Skeletal muscle tissue (tissue), 4 donors: ENCODE results near the gene SCN4A. TPM values are rescaled to one million over a fixed set of nuclear protein-coding genes. Genes with fewer than 3 reads are reported as not detected.
A peak's percentile ranks its signal among the peaks of the same experiment; 100 is the strongest.

Experiments used
- H3K27ac ChIP-seq: one replicate; pipeline ENCODE4 v1.7.0; 2013; ENCODE audit warnings: mild to moderate bottlenecking, low read depth, low read length, inconsistent platforms
- H3K27me3 ChIP-seq, 3 donors: one replicate each; pipeline ENCODE4 v1.7.0; 2013; ENCODE audit warnings: low read length in 3 of 3; ENCODE audit not compliant: control insufficient read depth in 3 of 3, insufficient read depth in 3 of 3
- H3K36me3 ChIP-seq, 3 donors: one replicate each; pipeline ENCODE4 v1.7.0; 2013; ENCODE audit warnings: low read length in 3 of 3; ENCODE audit not compliant: control insufficient read depth in 3 of 3, insufficient read depth in 3 of 3
- H3K4me1 ChIP-seq, 3 donors: one replicate each; pipeline ENCODE4 v1.7.0; 2013; ENCODE audit warnings: low read length in 3 of 3, mild to moderate bottlenecking in 3 of 3; ENCODE audit not compliant: control insufficient read depth in 3 of 3, insufficient read depth in 3 of 3
- H3K4me3 ChIP-seq, 3 donors: one replicate each; pipeline ENCODE4 v1.7.0; 2013; ENCODE audit warnings: low read length in 3 of 3
- H3K9ac ChIP-seq, 3 donors: one replicate each; pipeline ENCODE4 v1.7.0; 2013; ENCODE audit warnings: low read length in 3 of 3, mild to moderate bottlenecking in 3 of 3, moderate library complexity in 2 of 3, low read depth in 1 of 3
- H3K9me3 ChIP-seq, 3 donors: one replicate each; pipeline ENCODE4 v1.7.0; 2013; ENCODE audit warnings: low read length in 3 of 3; ENCODE audit not compliant: control insufficient read depth in 3 of 3
- total RNA-seq: library from RNA; depleted of rRNA; stranded (reverse); fragments of >200 nt; gene quantifications from one replicate; pipeline ENCODE4 v1.2.3, GENCODE V29; 2014
- donor health status: Osteomylitis.

SCN4A gene
- total RNA-seq, 1 donor from 2014 or later = 32.9 TPM

DNA sequence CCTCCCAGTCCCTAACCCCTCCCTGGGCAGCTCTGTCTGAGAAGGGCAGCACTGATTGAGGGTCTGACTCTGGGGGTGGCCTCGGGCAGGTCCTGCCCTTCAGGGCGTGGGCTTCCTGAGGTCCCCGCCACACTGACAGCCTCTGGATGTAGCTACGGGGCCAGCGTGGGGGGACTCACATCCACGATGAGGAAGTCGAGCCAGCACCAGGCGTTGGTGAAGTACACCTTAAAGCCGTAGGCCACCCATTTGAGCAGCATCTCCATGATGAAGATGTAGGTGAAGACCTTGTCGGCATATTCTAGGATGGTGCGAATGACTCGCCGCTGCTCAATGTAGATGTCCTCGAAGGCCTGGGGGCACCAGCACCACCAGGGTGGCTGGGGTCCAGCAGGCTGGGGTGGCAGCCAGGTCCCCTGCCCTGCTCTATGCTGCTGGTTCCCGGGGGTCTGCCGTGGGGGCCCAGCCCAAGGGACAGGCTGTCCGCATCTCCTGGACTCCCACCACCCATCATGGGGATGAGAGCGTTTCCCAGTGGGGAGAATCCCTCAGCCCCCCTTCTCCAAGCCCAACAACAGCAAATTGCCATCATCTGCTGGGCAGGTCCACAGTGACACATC, 24.9 kb downstream of the SCN4A start:
- peak overlapping the region; percentile 81 for H3K27ac ChIP-seq
- peaks cover 23 to 46% (median 45%) of the 10 kb centered on the region in 3 donors for H3K36me3 ChIP-seq
- no peaks in the 10 kb centered on the region for H3K27me3 ChIP-seq
- H3K4me3 ChIP-seq = no peak overlapping the region
- H3K9ac ChIP-seq = peak overlapping the region in 1 of 3 donors; percentile 33
- no peaks in the 10 kb centered on the region for H3K9me3 ChIP-seq
- peaks cover 50 to 84% (median 59%) of the 10 kb centered on the region in 3 donors for H3K4me1 ChIP-seq

DNA sequence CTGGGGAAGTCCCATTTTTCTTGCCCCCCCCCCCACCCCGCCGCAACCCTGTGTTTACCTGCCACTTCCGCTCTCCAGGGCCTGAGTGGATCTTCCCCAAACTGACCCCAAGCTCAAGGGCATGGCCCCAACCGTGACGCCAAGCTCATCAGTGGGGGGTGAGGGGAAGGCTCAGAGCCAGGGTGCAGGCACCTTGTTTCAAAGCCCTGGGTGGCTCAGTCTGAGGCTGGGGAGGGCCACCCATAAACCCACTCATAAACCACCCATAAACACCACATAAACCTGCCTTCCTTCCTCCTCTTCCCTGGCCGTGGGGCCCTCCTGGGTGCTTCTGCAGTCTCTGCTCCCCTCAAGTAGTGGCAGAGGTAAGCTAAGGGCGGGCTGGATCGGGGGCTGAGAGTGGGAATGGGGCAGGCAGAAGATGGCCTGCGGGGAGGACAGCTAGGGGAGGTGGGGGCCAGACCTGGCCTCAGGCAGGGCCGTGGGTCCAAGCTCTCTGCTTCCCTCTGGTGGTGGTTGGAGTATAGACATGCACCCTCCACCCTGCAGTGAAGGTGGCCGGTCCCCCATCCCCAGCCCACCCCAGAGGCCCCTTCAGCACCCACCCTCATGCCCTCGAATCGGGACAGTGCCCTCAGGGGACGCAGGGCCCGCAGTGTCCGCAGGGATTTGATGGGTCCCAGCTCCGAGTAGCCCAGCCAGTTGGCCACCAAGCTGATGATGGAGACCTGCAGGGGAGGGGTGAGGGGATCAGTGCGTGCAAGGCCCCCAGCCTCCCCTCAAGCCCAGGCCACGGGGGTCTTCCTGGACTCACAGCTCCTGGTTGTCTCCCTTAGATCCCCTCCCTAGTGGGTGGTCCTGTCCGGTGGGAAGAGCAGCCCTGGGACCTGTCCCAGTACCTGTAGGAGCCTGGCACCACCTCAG, 26.0 kb downstream of the SCN4A start:
- peak overlapping the region in 1 of 3 donors; percentile 64 for H3K9ac ChIP-seq
- peak overlapping the region in 1 of 3 donors; percentile 6 for H3K4me3 ChIP-seq
- H3K27me3 ChIP-seq = no peaks in the 10 kb centered on the region
- no peaks in the 10 kb centered on the region for H3K9me3 ChIP-seq
- peaks cover 32 to 56% (median 55%) of the 10 kb centered on the region in 3 donors for H3K36me3 ChIP-seq
- H3K4me1 ChIP-seq = peaks cover 48 to 72% (median 53%) of the 10 kb centered on the region in 3 donors
- H3K27ac ChIP-seq = no peak overlapping the region

DNA sequence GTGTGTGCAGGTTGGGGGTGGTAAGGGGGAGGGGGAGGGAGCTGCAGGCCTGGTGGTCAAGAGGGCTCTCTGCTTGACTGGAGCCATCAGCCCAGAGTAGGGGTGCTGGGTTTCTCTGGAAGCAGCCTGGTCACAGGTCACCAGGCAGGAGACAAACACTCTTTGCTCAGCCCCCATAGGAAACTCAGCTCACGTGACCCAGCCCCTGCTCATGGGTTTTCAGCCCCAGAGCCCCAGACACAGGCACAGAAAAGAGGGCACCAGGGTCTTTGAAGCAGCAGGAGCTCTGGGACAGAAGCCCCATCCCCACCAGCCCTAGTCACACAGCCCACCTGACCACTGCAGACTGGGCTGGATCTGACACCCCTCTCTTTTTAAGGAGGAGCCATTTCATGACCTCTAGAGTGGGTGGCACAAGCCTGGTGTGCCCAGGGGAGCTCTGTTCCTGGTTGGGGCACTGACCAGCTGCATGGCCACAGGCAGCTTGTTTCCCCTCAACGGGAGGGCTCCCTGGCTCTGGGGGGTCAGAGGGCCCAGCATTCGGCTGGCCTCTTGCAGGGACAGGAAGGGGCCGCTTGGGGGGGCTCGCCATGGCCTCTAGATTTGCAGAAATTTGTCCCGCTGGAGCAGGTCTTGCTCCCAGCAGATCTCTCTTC, 26.8 kb downstream of the SCN4A start:
- Histone ChIP-seq H3K36me3 (peaks cover 36 to 61% (median 58%) of the 10 kb centered on the region in 3 donors), H3K27me3 (no peaks in the 10 kb centered on the region), H3K4me3 (no peak overlapping the region), H3K9me3 (no peaks in the 10 kb centered on the region), H3K27ac (no peak overlapping the region), H3K4me1 (peaks cover 46 to 64% (median 49%) of the 10 kb centered on the region in 3 donors), H3K9ac (peak overlapping the region in 2 of 3 donors; percentile 10 to 57)

DNA sequence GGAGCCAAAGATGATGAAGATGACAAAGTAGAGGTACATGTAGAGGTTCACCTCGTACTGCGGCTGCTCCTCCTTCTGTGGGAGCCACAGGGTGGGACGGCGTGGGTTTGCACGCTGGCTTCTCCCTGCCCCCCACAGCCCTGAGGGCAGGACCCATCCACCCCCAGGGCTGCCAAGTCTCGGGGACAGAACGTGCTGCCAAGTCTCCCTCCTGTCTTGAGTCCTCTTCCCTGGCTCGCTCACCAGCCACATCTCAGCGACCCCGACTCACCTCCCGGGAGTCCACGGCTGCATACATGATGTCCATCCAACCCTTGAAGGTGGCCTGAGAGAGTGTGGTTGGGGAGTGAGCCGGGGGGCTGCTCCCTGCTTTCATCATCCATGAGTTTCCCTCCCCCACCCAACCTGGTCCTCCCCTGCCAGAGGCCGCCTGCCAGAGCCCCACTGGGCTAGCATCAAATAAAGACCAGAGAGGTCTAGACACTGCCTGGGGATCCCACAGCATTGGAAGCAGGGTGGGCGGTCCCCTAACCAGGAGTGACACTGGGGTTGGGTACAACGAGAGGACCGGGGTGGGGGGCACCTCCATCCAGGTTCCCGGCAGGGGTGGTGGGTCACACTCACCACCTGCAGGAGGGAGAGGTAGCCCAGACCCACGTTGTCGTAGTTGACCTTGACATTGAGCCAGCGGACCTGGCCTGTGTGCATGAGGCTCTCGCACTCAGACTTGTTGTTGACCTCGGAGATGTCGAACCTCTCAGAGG, 27.8 kb downstream of the SCN4A start:
- H3K27ac ChIP-seq = peak overlapping the region; percentile 25

DNA sequence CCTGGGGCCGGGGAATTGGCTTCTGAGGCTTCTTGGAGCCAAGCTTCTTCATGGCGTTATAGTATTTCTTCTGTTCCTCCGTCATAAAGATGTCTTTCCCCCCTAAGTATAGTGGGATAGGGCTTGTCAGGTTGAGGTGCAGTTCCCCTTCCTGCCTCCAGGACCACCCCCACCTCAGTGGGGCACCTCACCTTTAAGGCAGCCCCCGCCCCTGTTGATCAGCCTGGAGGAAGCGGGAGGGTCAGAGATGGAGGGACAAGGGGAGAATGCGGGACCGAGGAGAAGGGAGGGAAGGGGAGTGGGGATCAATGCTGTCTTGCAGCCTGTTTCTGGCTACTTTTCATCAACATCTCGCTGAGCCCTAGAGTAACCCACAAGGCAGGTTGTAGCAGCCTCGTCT, 29.0 kb downstream of the SCN4A start:
- H3K27ac ChIP-seq = no peak overlapping the region
- H3K27me3 ChIP-seq = no peaks in the 10 kb centered on the region
- H3K4me1 ChIP-seq = peaks cover 27 to 43% (median 28%) of the 10 kb centered on the region in 3 donors
- H3K9ac ChIP-seq = no peak overlapping the region
- no peak overlapping the region for H3K4me3 ChIP-seq
- peaks cover 46 to 73% (median 72%) of the 10 kb centered on the region in 3 donors for H3K36me3 ChIP-seq
- no peaks in the 10 kb centered on the region for H3K9me3 ChIP-seq

More for the DNA sequence above, 27.8 kb downstream of the SCN4A start:
- Histone ChIP-seq H3K4me3 (no peak overlapping the region), H3K27me3 (no peaks in the 10 kb centered on the region), H3K36me3 (peaks cover 42 to 68% (median 67%) of the 10 kb centered on the region in 3 donors), H3K9me3 (no peaks in the 10 kb centered on the region), H3K4me1 (peaks cover 36 to 54% (median 39%) of the 10 kb centered on the region in 3 donors), H3K9ac (peak overlapping the region in 1 of 3 donors; percentile 57)

DNA sequence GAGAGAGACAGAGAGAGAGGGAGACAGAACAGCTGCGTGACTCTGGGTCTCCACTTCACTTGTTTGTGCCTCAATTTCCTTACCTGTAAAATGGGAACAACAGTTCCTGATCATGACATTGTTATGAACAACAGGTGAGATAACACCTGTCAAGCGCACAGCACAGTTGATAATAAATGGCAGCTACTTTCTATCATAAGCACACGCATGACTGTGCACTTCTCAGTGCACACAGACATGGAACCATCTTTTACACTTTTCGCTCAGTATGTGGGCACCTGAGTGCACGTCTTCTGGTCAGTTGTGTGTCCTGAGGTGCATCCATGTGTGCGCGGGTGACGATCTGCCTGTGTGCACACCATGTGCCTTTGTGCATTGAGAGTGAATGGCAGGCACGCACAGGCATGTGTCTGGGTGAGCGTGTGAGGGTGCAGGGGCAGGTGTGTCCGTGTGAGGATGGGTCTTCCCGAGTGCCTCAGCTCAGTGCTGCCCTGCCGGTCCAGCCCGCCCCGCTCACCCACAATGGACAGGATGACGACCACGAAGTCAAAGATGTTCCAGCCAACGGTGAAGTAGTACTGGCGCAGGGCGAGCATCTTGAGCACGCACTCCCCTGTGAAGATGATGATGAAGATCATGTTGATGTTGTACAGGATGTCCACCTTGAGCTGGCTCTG, 30.3 kb downstream of the SCN4A start:
- Histone ChIP-seq H3K9ac (no peak overlapping the region), H3K4me3 (no peak overlapping the region), H3K9me3 (no peaks in the 10 kb centered on the region), H3K27ac (no peak overlapping the region), H3K27me3 (no peaks in the 10 kb centered on the region), H3K4me1 (peaks cover 23 to 30% (median 24%) of the 10 kb centered on the region in 3 donors), H3K36me3 (peaks cover 42 to 67% (median 60%) of the 10 kb centered on the region in 3 donors)

DNA sequence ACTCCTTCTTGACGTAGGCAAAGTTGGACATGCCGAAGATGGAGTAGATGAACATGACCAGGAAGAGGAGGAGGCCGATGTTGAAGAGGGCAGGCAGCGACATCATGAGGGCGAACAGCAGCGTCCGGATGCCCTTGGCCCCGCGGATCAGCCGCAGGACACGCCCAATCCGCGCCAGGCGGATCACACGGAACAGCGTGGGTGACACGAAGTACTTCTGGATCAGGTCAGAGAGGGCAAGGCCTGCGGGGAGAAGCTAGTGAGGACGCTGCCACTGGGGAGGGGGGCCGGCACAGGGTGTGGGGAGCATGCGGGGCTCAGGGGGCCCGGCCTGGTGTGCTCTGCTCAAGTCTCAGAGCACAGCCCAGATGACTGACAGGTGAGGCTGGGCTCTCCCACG, 31.0 kb downstream of the SCN4A start:
- Histone ChIP-seq H3K27ac (no peak overlapping the region), H3K9ac (no peak overlapping the region), H3K27me3 (no peaks in the 10 kb centered on the region), H3K9me3 (no peaks in the 10 kb centered on the region), H3K4me3 (no peak overlapping the region), H3K36me3 (peaks cover 42 to 65% (median 60%) of the 10 kb centered on the region in 3 donors), H3K4me1 (peaks cover 19 to 23% (median 22%) of the 10 kb centered on the region in 3 donors)

DNA sequence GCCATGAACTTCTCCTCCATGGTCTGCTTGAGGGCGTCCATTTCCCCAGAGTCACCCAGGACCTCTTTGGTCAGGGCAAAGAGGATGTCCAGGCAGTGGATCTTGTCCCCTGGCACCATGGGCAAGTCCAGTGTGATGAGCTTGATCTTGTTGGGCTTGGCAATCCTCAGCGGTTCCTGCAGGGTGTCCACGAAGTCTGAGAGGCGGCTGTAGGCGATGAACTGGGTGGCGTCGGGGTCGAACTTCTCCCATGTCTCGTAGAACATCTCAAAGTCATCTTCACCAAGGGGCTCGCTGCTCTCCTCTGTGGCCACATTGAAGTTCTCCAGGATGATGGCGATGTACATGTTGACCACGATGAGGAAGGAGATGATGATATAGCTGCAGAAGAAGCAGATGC, 31.6 kb downstream of the SCN4A start:
- H3K27me3 ChIP-seq = no peaks in the 10 kb centered on the region
- H3K9ac ChIP-seq = no peak overlapping the region
- H3K36me3 ChIP-seq = peaks cover 42 to 65% (median 60%) of the 10 kb centered on the region in 3 donors
- H3K4me1 ChIP-seq = peaks cover 14 to 18% (median 17%) of the 10 kb centered on the region in 3 donors
- no peaks in the 10 kb centered on the region for H3K9me3 ChIP-seq
- no peak overlapping the region for H3K4me3 ChIP-seq
- no peak overlapping the region for H3K27ac ChIP-seq

DNA sequence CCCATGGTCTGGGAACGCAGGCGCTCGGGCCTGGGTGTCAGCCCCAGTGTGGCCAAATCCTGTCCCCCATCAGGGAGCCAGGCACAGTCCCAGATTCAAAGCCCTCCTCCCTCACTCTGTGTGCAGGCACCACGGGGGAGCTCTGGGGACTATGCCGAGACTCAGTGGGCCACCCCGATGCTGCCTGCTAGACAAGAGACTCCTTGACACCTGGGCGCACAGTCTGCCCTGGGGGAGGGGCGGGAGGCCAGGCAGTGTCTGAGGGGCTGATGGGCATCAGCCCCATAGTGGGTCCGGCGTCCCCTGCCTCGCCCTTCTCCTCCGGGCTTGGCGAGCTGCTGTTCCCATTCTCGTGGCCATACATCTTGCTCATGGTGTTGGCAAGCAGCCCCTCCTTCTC, 32.1 kb downstream of the SCN4A start:
- H3K27ac ChIP-seq = no peak overlapping the region
- H3K36me3 ChIP-seq = peaks cover 42 to 65% (median 60%) of the 10 kb centered on the region in 3 donors
- no peaks in the 10 kb centered on the region for H3K27me3 ChIP-seq
- H3K4me3 ChIP-seq = no peak overlapping the region
- H3K9me3 ChIP-seq = no peaks in the 10 kb centered on the region
- no peak overlapping the region for H3K9ac ChIP-seq
- peaks cover 9 to 13% (median 12%) of the 10 kb centered on the region in 3 donors for H3K4me1 ChIP-seq
